Amniotic epithelial cell (primary cell): Measurements from ENCODE around the gene ZDHHC14.
A peak's percentile ranks its signal among the peaks of the same experiment; 100 is the strongest.

Experiments used
- DNase-seq: peaks from one replicate; pipeline ENCODE4 v3.0.0-alpha.2; 2010; ENCODE audit warnings: low read depth

Gene ZDHHC14

GRCh38 chr6:157597461-157598312 is 216.7 kb downstream of the ZDHHC14 start:
- no peak for DNase-seq

GRCh38 chr6:157599191-157599590 is 218.2 kb downstream of the ZDHHC14 start:
- DNase-seq: no peak

- no peak for DNase-seq
These were observed 219.8 kb downstream of the ZDHHC14 start for GRCh38 chr6:157600807-157601206.

GRCh38 chr6:157602521-157603295 is 221.7 kb downstream of the ZDHHC14 start:
- DNase-seq: no peak

- no peak for DNase-seq
These were observed 222.4 kb downstream of the ZDHHC14 start for GRCh38 chr6:157603314-157603940.

GRCh38 chr6:157603971-157604370 is 223.0 kb downstream of the ZDHHC14 start:
- no peak for DNase-seq

GRCh38 chr6:157604816-157605215 is 223.8 kb downstream of the ZDHHC14 start:
- DNase-seq: no peak

- DNase-seq: no peak
These were observed 224.5 kb downstream of the ZDHHC14 start for GRCh38 chr6:157605484-157605883.

- DNase-seq: no peak
These were observed 225.5 kb downstream of the ZDHHC14 start for GRCh38 chr6:157606516-157606915.

GRCh38 chr6:157607317-157608109 is 226.5 kb downstream of the ZDHHC14 start:
- no peak for DNase-seq

GRCh38 chr6:157608221-157609075 is 227.5 kb downstream of the ZDHHC14 start:
- DNase-seq: no peak

GRCh38 chr6:157609117-157609516 is 228.1 kb downstream of the ZDHHC14 start:
- no peak for DNase-seq

GRCh38 chr6:157609556-157609955 is 228.6 kb downstream of the ZDHHC14 start:
- no peak for DNase-seq

- no peak for DNase-seq
These were observed 229.5 kb downstream of the ZDHHC14 start for GRCh38 chr6:157610451-157610999.

GRCh38 chr6:157611406-157611805 is 230.4 kb downstream of the ZDHHC14 start:
- no peak for DNase-seq

GRCh38 chr6:157613011-157613522 is 232.1 kb downstream of the ZDHHC14 start:
- peak; percentile 79 for DNase-seq

- no peak for DNase-seq
These were observed 233.1 kb downstream of the ZDHHC14 start for GRCh38 chr6:157614026-157614568.

GRCh38 chr6:157615420-157615769 is 234.4 kb downstream of the ZDHHC14 start:
- no peak for DNase-seq

- no peak for DNase-seq
These were observed 235.0 kb downstream of the ZDHHC14 start for GRCh38 chr6:157615951-157616350.

- peak; percentile 31 for DNase-seq
These were observed 240.0 kb downstream of the ZDHHC14 start for GRCh38 chr6:157620944-157621343.
